ENCODE data around the gene PDE4C. TPM values are rescaled to one million over a fixed set of nuclear protein-coding genes. Genes with fewer than 3 reads are reported as not detected.

The PDE4C gene
- total and polyA plus RNA-seq, 10 of the 15 experiments (the other 5 are each of a cell fraction or from before 2014, with no cell fraction given): 0.08 to 0.73 (median 0.34) TPM

DNA sequence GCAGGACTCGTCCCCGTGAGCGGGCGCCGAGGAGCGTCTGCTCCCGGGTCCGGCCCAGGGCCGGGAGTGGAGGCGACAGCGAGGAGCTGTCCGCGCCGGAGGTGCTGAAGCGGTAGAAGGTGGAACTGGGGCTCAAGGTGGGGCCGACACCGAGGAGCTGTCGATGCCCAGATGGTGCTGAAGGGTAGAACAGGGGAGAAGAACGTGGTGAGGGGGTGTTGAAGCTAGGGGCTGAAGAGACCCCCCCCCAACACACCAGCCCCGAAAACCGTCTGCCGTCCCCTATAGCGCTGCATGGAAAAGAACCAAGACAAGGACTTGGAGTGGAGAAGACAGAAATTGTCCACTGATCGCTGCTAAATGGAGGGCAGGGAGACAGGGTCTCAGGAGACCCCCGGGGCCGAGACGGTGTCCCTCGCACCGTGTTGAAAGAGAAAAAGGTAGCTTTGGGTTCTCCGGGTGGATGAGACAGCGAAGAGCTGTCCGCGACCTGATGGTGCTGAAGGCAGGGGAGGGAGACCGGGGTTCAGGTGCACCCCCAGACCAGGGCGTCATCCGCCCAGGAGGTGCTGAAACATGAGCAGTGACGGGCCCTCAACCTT is 7.1 kb upstream of the PDE4C start (continued):
- TF ChIP-seq, protein P1, sequence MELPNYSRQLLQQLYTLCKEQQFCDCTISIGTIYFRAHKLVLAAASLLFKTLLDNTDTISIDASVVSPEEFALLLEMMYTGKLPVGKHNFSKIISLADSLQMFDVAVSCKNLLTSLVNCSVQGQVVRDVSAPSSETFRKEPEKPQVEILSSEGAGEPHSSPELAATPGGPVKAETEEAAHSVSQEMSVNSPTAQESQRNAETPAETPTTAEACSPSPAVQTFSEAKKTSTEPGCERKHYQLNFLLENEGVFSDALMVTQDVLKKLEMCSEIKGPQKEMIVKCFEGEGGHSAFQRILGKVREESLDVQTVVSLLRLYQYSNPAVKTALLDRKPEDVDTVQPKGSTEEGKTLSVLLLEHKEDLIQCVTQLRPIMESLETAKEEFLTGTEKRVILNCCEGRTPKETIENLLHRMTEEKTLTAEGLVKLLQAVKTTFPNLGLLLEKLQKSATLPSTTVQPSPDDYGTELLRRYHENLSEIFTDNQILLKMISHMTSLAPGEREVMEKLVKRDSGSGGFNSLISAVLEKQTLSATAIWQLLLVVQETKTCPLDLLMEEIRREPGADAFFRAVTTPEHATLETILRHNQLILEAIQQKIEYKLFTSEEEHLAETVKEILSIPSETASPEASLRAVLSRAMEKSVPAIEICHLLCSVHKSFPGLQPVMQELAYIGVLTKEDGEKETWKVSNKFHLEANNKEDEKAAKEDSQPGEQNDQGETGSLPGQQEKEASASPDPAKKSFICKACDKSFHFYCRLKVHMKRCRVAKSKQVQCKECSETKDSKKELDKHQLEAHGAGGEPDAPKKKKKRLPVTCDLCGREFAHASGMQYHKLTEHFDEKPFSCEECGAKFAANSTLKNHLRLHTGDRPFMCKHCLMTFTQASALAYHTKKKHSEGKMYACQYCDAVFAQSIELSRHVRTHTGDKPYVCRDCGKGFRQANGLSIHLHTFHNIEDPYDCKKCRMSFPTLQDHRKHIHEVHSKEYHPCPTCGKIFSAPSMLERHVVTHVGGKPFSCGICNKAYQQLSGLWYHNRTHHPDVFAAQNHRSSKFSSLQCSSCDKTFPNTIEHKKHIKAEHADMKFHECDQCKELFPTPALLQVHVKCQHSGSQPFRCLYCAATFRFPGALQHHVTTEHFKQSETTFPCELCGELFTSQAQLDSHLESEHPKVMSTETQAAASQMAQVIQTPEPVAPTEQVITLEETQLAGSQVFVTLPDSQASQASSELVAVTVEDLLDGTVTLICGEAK (IDR thresholded peaks at IDR 0.05; ENCODE audit: borderline replicate concordance): 0 out of 2 replicates have a peak, but pooled peaks have one; percentile 19
- TF ChIP-seq CBX5 (IDR thresholded peaks at IDR 0.05; ENCODE audit: low read depth): no peak
- TF ChIP-seq, protein P2, sequence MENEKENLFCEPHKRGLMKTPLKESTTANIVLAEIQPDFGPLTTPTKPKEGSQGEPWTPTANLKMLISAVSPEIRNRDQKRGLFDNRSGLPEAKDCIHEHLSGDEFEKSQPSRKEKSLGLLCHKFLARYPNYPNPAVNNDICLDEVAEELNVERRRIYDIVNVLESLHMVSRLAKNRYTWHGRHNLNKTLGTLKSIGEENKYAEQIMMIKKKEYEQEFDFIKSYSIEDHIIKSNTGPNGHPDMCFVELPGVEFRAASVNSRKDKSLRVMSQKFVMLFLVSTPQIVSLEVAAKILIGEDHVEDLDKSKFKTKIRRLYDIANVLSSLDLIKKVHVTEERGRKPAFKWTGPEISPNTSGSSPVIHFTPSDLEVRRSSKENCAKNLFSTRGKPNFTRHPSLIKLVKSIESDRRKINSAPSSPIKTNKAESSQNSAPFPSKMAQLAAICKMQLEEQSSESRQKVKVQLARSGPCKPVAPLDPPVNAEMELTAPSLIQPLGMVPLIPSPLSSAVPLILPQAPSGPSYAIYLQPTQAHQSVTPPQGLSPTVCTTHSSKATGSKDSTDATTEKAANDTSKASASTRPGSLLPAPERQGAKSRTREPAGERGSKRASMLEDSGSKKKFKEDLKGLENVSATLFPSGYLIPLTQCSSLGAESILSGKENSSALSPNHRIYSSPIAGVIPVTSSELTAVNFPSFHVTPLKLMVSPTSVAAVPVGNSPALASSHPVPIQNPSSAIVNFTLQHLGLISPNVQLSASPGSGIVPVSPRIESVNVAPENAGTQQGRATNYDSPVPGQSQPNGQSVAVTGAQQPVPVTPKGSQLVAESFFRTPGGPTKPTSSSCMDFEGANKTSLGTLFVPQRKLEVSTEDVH (IDR thresholded peaks at IDR 0.05; ENCODE audit: low read depth, partially characterized antibody): no peak
- no peak for TF ChIP-seq POLR2AphosphoS5 (IDR thresholded peaks at IDR 0.05; ENCODE audit: low read length)
- no peak for TF ChIP-seq ZNF24 (IDR thresholded peaks at IDR 0.05)
- TF ChIP-seq, protein P3, sequence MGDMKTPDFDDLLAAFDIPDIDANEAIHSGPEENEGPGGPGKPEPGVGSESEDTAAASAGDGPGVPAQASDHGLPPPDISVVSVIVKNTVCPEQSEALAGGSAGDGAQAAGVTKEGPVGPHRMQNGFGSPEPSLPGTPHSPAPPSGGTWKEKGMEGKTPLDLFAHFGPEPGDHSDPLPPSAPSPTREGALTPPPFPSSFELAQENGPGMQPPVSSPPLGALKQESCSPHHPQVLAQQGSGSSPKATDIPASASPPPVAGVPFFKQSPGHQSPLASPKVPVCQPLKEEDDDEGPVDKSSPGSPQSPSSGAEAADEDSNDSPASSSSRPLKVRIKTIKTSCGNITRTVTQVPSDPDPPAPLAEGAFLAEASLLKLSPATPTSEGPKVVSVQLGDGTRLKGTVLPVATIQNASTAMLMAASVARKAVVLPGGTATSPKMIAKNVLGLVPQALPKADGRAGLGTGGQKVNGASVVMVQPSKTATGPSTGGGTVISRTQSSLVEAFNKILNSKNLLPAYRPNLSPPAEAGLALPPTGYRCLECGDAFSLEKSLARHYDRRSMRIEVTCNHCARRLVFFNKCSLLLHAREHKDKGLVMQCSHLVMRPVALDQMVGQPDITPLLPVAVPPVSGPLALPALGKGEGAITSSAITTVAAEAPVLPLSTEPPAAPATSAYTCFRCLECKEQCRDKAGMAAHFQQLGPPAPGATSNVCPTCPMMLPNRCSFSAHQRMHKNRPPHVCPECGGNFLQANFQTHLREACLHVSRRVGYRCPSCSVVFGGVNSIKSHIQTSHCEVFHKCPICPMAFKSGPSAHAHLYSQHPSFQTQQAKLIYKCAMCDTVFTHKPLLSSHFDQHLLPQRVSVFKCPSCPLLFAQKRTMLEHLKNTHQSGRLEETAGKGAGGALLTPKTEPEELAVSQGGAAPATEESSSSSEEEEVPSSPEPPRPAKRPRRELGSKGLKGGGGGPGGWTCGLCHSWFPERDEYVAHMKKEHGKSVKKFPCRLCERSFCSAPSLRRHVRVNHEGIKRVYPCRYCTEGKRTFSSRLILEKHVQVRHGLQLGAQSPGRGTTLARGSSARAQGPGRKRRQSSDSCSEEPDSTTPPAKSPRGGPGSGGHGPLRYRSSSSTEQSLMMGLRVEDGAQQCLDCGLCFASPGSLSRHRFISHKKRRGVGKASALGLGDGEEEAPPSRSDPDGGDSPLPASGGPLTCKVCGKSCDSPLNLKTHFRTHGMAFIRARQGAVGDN (IDR thresholded peaks at IDR 0.05): no peak
- no peak for TF ChIP-seq GATAD2B (conservative IDR thresholded peaks at IDR 0.05; ENCODE audit: low read depth)
- no peak for TF ChIP-seq RCOR1 (conservative IDR thresholded peaks at IDR 0.05; ENCODE audit: low read depth, low read length)
- TF ChIP-seq, protein P4, sequence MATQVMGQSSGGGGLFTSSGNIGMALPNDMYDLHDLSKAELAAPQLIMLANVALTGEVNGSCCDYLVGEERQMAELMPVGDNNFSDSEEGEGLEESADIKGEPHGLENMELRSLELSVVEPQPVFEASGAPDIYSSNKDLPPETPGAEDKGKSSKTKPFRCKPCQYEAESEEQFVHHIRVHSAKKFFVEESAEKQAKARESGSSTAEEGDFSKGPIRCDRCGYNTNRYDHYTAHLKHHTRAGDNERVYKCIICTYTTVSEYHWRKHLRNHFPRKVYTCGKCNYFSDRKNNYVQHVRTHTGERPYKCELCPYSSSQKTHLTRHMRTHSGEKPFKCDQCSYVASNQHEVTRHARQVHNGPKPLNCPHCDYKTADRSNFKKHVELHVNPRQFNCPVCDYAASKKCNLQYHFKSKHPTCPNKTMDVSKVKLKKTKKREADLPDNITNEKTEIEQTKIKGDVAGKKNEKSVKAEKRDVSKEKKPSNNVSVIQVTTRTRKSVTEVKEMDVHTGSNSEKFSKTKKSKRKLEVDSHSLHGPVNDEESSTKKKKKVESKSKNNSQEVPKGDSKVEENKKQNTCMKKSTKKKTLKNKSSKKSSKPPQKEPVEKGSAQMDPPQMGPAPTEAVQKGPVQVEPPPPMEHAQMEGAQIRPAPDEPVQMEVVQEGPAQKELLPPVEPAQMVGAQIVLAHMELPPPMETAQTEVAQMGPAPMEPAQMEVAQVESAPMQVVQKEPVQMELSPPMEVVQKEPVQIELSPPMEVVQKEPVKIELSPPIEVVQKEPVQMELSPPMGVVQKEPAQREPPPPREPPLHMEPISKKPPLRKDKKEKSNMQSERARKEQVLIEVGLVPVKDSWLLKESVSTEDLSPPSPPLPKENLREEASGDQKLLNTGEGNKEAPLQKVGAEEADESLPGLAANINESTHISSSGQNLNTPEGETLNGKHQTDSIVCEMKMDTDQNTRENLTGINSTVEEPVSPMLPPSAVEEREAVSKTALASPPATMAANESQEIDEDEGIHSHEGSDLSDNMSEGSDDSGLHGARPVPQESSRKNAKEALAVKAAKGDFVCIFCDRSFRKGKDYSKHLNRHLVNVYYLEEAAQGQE (IDR thresholded peaks at IDR 0.05; ENCODE audit: low read depth, low read length): peak; percentile 93
